IMR-90 (cell line): Measurements from ENCODE around the gene ZNF862. TPM values are rescaled to one million over a fixed set of nuclear protein-coding genes. Genes with fewer than 3 reads are reported as not detected.

Source experiments
- ATAC-seq: fragments of 200-7000 bp; cut with Tn5 transposase; 2 replicates; pipeline ENCODE4 v1.9.1; 2020; ENCODE audit warnings: low read depth, mild to moderate bottlenecking, moderate library complexity
- BruUV-seq: library from RNA; stranded (reverse); fragments of 400-500 nt; replicated peaks from 2 replicates; lab custom pipeline; 2021; lab: Mats Ljungman, UMichigan
- CTCF ChIA-PET: fragments of 300-600 bp; formaldehyde crosslinking; extraction: SDS; loops from one replicate; lab custom pipeline; 2021; ENCODE audit warnings: antibody characterized with exemption; lab: Yijun Ruan, JAX
- POLR2A ChIA-PET: fragments of 300-600 bp; sonication (Branson Sonifier 250); formaldehyde crosslinking; loops from one replicate; lab custom pipeline; 2022; ENCODE audit warnings: antibody characterized with exemption; ENCODE audit not compliant: unreplicated experiment; lab: Charles Lee
- DNase-seq: peaks from one replicate; pipeline ENCODE4 v3.0.0; 2013
- H2AFZ ChIP-seq: replicated peaks from 2 replicates; pipeline ENCODE3; 2013; ENCODE audit warnings: low read length, mild to moderate bottlenecking; ENCODE audit not compliant: poor library complexity
- H2AK5ac ChIP-seq: 2 replicates; pipeline ENCODE4 v1.6.1; 2013; ENCODE audit warnings: low read depth, low read length, inconsistent platforms
- H2AK9ac ChIP-seq: replicated peaks from 2 replicates; pipeline ENCODE3; 2013; ENCODE audit warnings: mild to moderate bottlenecking, low read depth, low read length, moderate library complexity; ENCODE audit not compliant: poor library complexity
- H2BK120ac ChIP-seq: 2 replicates; pipeline ENCODE4 v1.6.1; 2013; ENCODE audit warnings: low read depth, low read length, inconsistent platforms
- H2BK15ac ChIP-seq: 3 replicates; pipeline ENCODE4 v1.6.1; 2013; ENCODE audit warnings: low read depth, low read length, inconsistent platforms
- H2BK20ac ChIP-seq: 2 replicates; pipeline ENCODE4 v1.6.1; 2013; ENCODE audit warnings: low read depth, mild to moderate bottlenecking, inconsistent platforms, low read length, moderate library complexity
- H2BK5ac ChIP-seq: 2 replicates; pipeline ENCODE4 v1.6.1; 2013; ENCODE audit warnings: mild to moderate bottlenecking, low read depth, low read length, inconsistent platforms; ENCODE audit not compliant: poor library complexity, severe bottlenecking
- H3K14ac ChIP-seq: replicated peaks from 2 replicates; pipeline ENCODE4 v1.6.1; 2013; ENCODE audit warnings: low read depth, low read length, inconsistent platforms
- H3K18ac ChIP-seq: 2 replicates; pipeline ENCODE4 v1.6.1; 2013; ENCODE audit warnings: low read depth, low read length, control low read depth
- H3K23ac ChIP-seq: 2 replicates; pipeline ENCODE4 v1.6.1; 2013; ENCODE audit warnings: low read depth, low read length, inconsistent platforms
- H3K27ac ChIP-seq: 2 replicates; pipeline ENCODE4 v1.5.1; 2013; ENCODE audit warnings: mild to moderate bottlenecking, control low read depth, low read length; ENCODE audit not compliant: insufficient read depth
- H3K27me3 ChIP-seq: 2 replicates; pipeline ENCODE4 v1.6.1; 2013; ENCODE audit warnings: low read length; ENCODE audit not compliant: control insufficient read depth, insufficient read depth
- H3K36me3 ChIP-seq: 2 replicates; pipeline ENCODE4 v1.6.1; 2013; ENCODE audit warnings: low read length, mixed read lengths; ENCODE audit not compliant: control insufficient read depth, insufficient read depth
- H3K4ac ChIP-seq: 2 replicates; pipeline ENCODE4 v1.6.1; 2013; ENCODE audit warnings: low read depth, low read length, inconsistent platforms
- H3K4me1 ChIP-seq: 2 replicates; pipeline ENCODE4 v1.6.1; 2013; ENCODE audit warnings: low read length, mixed read lengths; ENCODE audit not compliant: control insufficient read depth, insufficient read depth
- H3K4me2 ChIP-seq: 2 replicates; pipeline ENCODE4 v1.6.1; 2013; ENCODE audit warnings: low read depth, mild to moderate bottlenecking, control low read depth, low read length, moderate library complexity
- H3K4me3 ChIP-seq: 2 replicates; pipeline ENCODE4 v1.5.1; 2013; ENCODE audit warnings: low read depth, mild to moderate bottlenecking, control low read depth, low read length, moderate library complexity; ENCODE audit not compliant: insufficient read depth
- H3K56ac ChIP-seq: 2 replicates; pipeline ENCODE4 v1.6.1; 2013; ENCODE audit warnings: low read length, inconsistent platforms; ENCODE audit not compliant: insufficient read depth; ENCODE audit errors: extremely low read depth
- H3K79me1 ChIP-seq, 2 experiments: 2 replicates each; pipeline ENCODE4 v1.6.1; 2013; ENCODE audit warnings: low read length in 2 of 2, inconsistent platforms in 1 of 2, low read depth in 1 of 2
- H3K9ac ChIP-seq: 2 replicates; pipeline ENCODE4 v1.6.1; 2013; ENCODE audit warnings: low read depth, low read length, control low read depth
- H3K9me1 ChIP-seq: 2 replicates; pipeline ENCODE4 v1.6.1; 2013; ENCODE audit warnings: low read length, inconsistent platforms; ENCODE audit not compliant: insufficient read depth
- H3K9me3 ChIP-seq: 2 replicates; pipeline ENCODE4 v1.6.1; 2013; ENCODE audit warnings: low read length; ENCODE audit not compliant: control insufficient read depth, insufficient read depth
- H4K20me1 ChIP-seq: 2 replicates; pipeline ENCODE4 v1.6.1; 2013; ENCODE audit warnings: low read length, inconsistent platforms; ENCODE audit not compliant: insufficient read depth
- H4K5ac ChIP-seq: 2 replicates; pipeline ENCODE4 v1.6.1; 2013; ENCODE audit warnings: mild to moderate bottlenecking, low read depth, low read length, control low read depth
- H4K8ac ChIP-seq, 2 experiments: 2 replicates each; pipeline ENCODE4 v1.6.1; 2013; ENCODE audit warnings: low read depth in 2 of 2, low read length in 2 of 2, control low read depth in 1 of 2, inconsistent platforms in 1 of 2
- H4K91ac ChIP-seq: 2 replicates; pipeline ENCODE4 v1.6.1; 2013; ENCODE audit warnings: low read depth, low read length, inconsistent platforms; ENCODE audit not compliant: insufficient read depth
- CEBPB ChIP-seq: IDR thresholded peaks from 2 replicates; pipeline ENCODE4 v1.6.1; 2012; ENCODE audit warnings: low read depth, low read length, improper control_type of control experiment
- ELK1 ChIP-seq: fragments of 150-350 bp; IDR thresholded peaks from 2 replicates; pipeline ENCODE4 v1.6.1; 2016; ENCODE audit warnings: low read depth, mild to moderate bottlenecking, low read length, moderate library complexity, borderline replicate concordance
- MAFK ChIP-seq: IDR thresholded peaks from 2 replicates; pipeline ENCODE4 v1.6.1; 2012; ENCODE audit warnings: low read depth, low read length, improper control_type of control experiment
- MAZ ChIP-seq: IDR thresholded peaks from 2 replicates; pipeline ENCODE4 v1.6.1; 2012; ENCODE audit warnings: low read depth, mild to moderate bottlenecking, low read length, improper control_type of control experiment, moderate library complexity, borderline replicate concordance
- POLR2A ChIP-seq: IDR thresholded peaks from 2 replicates; pipeline ENCODE4 v1.6.1; 2012; ENCODE audit warnings: mild to moderate bottlenecking, low read depth, low read length
- RAD21 ChIP-seq: IDR thresholded peaks from 2 replicates; pipeline ENCODE4 v1.6.1; 2012; ENCODE audit warnings: low read length, improper control_type of control experiment
- RCOR1 ChIP-seq: IDR thresholded peaks from 2 replicates; pipeline ENCODE4 v1.6.1; 2012; ENCODE audit warnings: mild to moderate bottlenecking, low read length, improper control_type of control experiment; ENCODE audit not compliant: insufficient replicate concordance
- SMC3 ChIP-seq: fragments of 150-350 bp; IDR thresholded peaks from 2 replicates; pipeline ENCODE4 v1.6.1; 2016; ENCODE audit warnings: low read depth, mild to moderate bottlenecking, antibody characterized with exemption, low read length, moderate library complexity
- WGBS, 2 experiments: methylation state at CpG; one replicate each; pipeline versions ENCODE4 v1.1.5 to v1.1.7; 2013; ENCODE audit warnings: missing lambda C conversion rate in 2 of 2; ENCODE audit not compliant: insufficient read length in 1 of 2; ENCODE audit errors: extremely low coverage in 2 of 2; 5-methylcytosine and 5-hydroxymethylcytosine counted together
- dilution Hi-C: fragments of 300-500 bp; cut with HindIII; formaldehyde crosslinking; loops from one replicate; pipeline ENCODE4 v1.14.3; 2018; ENCODE audit warnings: low sequenced_read_pairs; ENCODE audit not compliant: unreplicated experiment
- in situ Hi-C: fragments of 300-500 bp; cut with MboI; formaldehyde crosslinking; loops from 3 replicates; pipeline ENCODE4 v1.14.3; 2019; ENCODE audit warnings: low sequenced_read_pairs, inconsistent platforms, mixed read lengths
- intact Hi-C: fragments of 100-400 bp; cut with micrococcal nuclease; formaldehyde crosslinking; loops from 2 replicates; pipeline ENCODE4 v1.10.0; 2022
- polyA plus RNA-seq, 3 experiments: library from polyadenylated mRNA; depleted of rRNA; stranded (reverse); fragments of >200 nt; gene quantifications; 2 replicates each; pipeline ENCODE4 v1.2.3, GENCODE V29; 2012; ENCODE audit warnings: low replicate concordance in 1 of 3
- total RNA-seq: library from RNA; depleted of rRNA; stranded (reverse); fragments of >200 nt; gene quantifications from 2 replicates; pipeline ENCODE4 v1.2.3, GENCODE V29; 2012

ZNF862 gene
- total and polyA plus RNA-seq, 2 of the 4 experiments (the other 2 are of a cell fraction): 5.9 to 10.8 TPM

GRCh38 chr7:149796287-149796860 is 41.8 kb upstream of the ZNF862 start:
- Histone ChIP-seq H3K79me1 (no peaks in the 10 kb centered on the region), H3K14ac (no peak overlapping the region), H3K23ac (no peak overlapping the region), H3K9me3 (no peaks in the 10 kb centered on the region), H2BK5ac (no peak overlapping the region), H3K27me3 (peaks cover 14% of the 10 kb centered on the region; the same call in 1 of the 2 replicates), H3K4me2 (no peak overlapping the region), H2BK120ac (no peak overlapping the region), H2AK5ac (no peak overlapping the region), H2BK15ac (no peak overlapping the region), H3K9ac (no peak overlapping the region), H3K36me3 (no peaks in the 10 kb centered on the region), H3K4me1 (no peaks in the 10 kb centered on the region), H4K5ac (no peak overlapping the region), H4K20me1 (no peaks in the 10 kb centered on the region), H4K91ac (no peak overlapping the region), H4K8ac (no peak overlapping the region), H3K18ac (no peak overlapping the region), H3K9me1 (no peaks in the 10 kb centered on the region), H3K27ac (no peak overlapping the region), H2AK9ac (no peak overlapping the region), H2AFZ (no peak overlapping the region), H3K4me3 (no peak overlapping the region), H3K4ac (no peak overlapping the region), H2BK20ac (no peak overlapping the region), H3K56ac (no peak overlapping the region)
- dilution Hi-C loops: no loop called here
- TF ChIP-seq RAD21: no peak
- no peak for TF ChIP-seq RCOR1
- TF ChIP-seq SMC3: no peak
- no peak for TF ChIP-seq POLR2A
- no peak for TF ChIP-seq MAFK
- no peak for TF ChIP-seq ELK1
- no peak for TF ChIP-seq MAZ
- TF ChIP-seq CEBPB: no peak
- 97% methylated on average over 4 of the region's 19 CpGs; no CpG with 5 or more reads in 1 of the 2 experiments for WGBS, 2 experiments
- BruUV-seq: no TSS peak
- ChIA-PET POLR2A (no interaction called here), CTCF (no interaction called here)
- ATAC-seq (no peak), DNase-seq (no peak)
- in situ Hi-C loops: no loop called here
- intact Hi-C loops: no loop called here
